Psoas muscle (tissue), 8 donors: ENCODE results near the gene ADCK1. TPM values are rescaled to one million over a fixed set of nuclear protein-coding genes. Genes with fewer than 3 reads are reported as not detected.
"Not testable (repeated sequence)": the region's sequence is repeated elsewhere in the genome, so short reads cannot be mapped to it uniquely, and the experiment has no call there.

Source experiments
- ATAC-seq, 4 donors: fragments of 200-7000 bp; cut with Tn5 transposase; one replicate each; pipeline ENCODE4 v1.9.1; 2020; ENCODE audit warnings: moderate library complexity in 3 of 4, mild to moderate bottlenecking in 2 of 4
- DNase-seq, 2 donors: peaks; one replicate each; pipeline ENCODE4 v3.0.0-alpha.2; 2020
- H3K27ac ChIP-seq: fragments of 200-600 bp; one replicate; pipeline ENCODE4 v1.8.0; 2022
- H3K27me3 ChIP-seq, 3 donors: fragments of 200-600 bp in 1 of 3; one replicate each; pipeline versions ENCODE4 v1.6.1 to v1.8.0; 2013 to 2022; ENCODE audit warnings: low read length in 2 of 3, mild to moderate bottlenecking in 2 of 3, moderate library complexity in 1 of 3; ENCODE audit not compliant: insufficient read depth in 3 of 3
- H3K36me3 ChIP-seq, 2 donors: fragments of 200-600 bp in 1 of 2; one replicate each; pipeline versions ENCODE4 v1.6.1 to v1.8.0; 2013 to 2022; ENCODE audit warnings: low read depth in 1 of 2, mild to moderate bottlenecking in 1 of 2, moderate library complexity in 1 of 2; ENCODE audit not compliant: insufficient read depth in 1 of 2
- H3K4me1 ChIP-seq: fragments of 200-600 bp; one replicate; pipeline ENCODE4 v1.8.0; 2022
- H3K4me3 ChIP-seq: fragments of 200-600 bp; one replicate; pipeline ENCODE4 v1.8.0; 2022; ENCODE audit warnings: mild to moderate bottlenecking
- H3K9me3 ChIP-seq: fragments of 200-600 bp; one replicate; pipeline ENCODE4 v1.8.0; 2022
- CTCF ChIP-seq: fragments of 200-600 bp; IDR thresholded peaks from one replicate; pipeline ENCODE4 v1.8.0; 2022; ENCODE audit warnings: antibody characterized with exemption
- WGBS, 3 donors: extraction: QIAGEN DNeasy Blood & Tissue Kit; methylation state at CpG; one replicate each; pipeline versions ENCODE4 v1.1.6 to v1.1.7; 2013; 5-methylcytosine and 5-hydroxymethylcytosine counted together
- intact Hi-C, 2 donors: fragments of 100-400 bp; cut with DNase I; formaldehyde crosslinking; loops; one replicate each; pipeline versions ENCODE4 v1.11.0 to v1.14.2; 2022
- polyA plus RNA-seq, 3 donors: library from polyadenylated mRNA; stranded (reverse); fragments of 200-250 nt; gene quantifications; one replicate each; pipeline ENCODE4 v1.2.3, GENCODE V29; 2013
- total RNA-seq, 4 donors: library from RNA; stranded (reverse); fragmentation: NEBNext Ultra II Directional in 2 of 4; extraction: Animal tissue kit (Norgen Biotek cat#: 25700) in 2 of 4; gene quantifications; one replicate each; pipeline versions ENCODE4 v1.2.1 to v1.2.4, GENCODE V29; 2021 to 2023
- donor health status: healthy with polysubstance abuse.
- donor health status: DM: no; HTN: no; CAD: no; lungs with moderate emphysema.
- donor health status: Bipolar disorder and iron deficiency.
- donor health status: healthy.
- donor health status: DM: yes; HTN: yes; CAD: no.
- donor health status: DM: no; HTN: no; CAD: no.
- donor health status: DM: no; HTN: no; CAD: no.
- donor health status: DM: yes; HTN: yes; CAD: no.

ADCK1 gene
- total and polyA plus RNA-seq, 7 donors, result 3.8 to 9.1 (median 6.6) TPM

- DNase-seq (no peak), ATAC-seq (no peak)
- Histone ChIP-seq H3K9me3 (peaks cover 4% of the 10 kb centered on the region), H3K36me3 (no peaks in the 10 kb centered on the region), H3K27ac (no peak overlapping the region), H3K4me1 (no peaks in the 10 kb centered on the region), H3K4me3 (no peak overlapping the region), H3K27me3 (no peaks in the 10 kb centered on the region)
- intact Hi-C loops, result no loop called here
- 72 to 74% (median 73%) methylated on average over 4 of the region's 4 CpGs for WGBS, 3 donors
- TF ChIP-seq CTCF, result no peak
Observed at GRCh38 chr14:77947372-77947771, 147.5 kb downstream of the ADCK1 start.

- H3K27ac ChIP-seq, result no peak overlapping the region
- DNase-seq (no peak), ATAC-seq (no peak)
- WGBS, 3 donors, result 35 to 47% (median 37%) methylated on average over 5 of the region's 5 CpGs
- no peak for TF ChIP-seq CTCF
- H3K4me3 ChIP-seq, result no peak overlapping the region
- no peaks in the 10 kb centered on the region for H3K36me3 ChIP-seq
- H3K4me1 ChIP-seq, result no peaks in the 10 kb centered on the region
- H3K27me3 ChIP-seq, result no peaks in the 10 kb centered on the region
- intact Hi-C loops, result no loop called here
- H3K9me3 ChIP-seq, result no peaks in the 10 kb centered on the region
Observed at GRCh38 chr14:77950371-77951063, 150.6 kb downstream of the ADCK1 start.

GRCh38 chr14:77955816-77956484 is 156.0 kb downstream of the ADCK1 start:
- Histone ChIP-seq H3K27me3 (no peaks in the 10 kb centered on the region), H3K9me3 (no peaks in the 10 kb centered on the region), H3K4me3 (no peak overlapping the region), H3K27ac (no peak overlapping the region), H3K4me1 (no peaks in the 10 kb centered on the region), H3K36me3 (no peaks in the 10 kb centered on the region)
- DNase-seq (no peak), ATAC-seq (no peak)
- intact Hi-C loops, result no loop called here
- TF ChIP-seq CTCF, result no peak
- WGBS, 3 donors, result 58% methylated on average over 13 of the region's 13 CpGs

- H3K4me3 ChIP-seq, intact Hi-C loops: not testable (repeated sequence)
Observed at GRCh38 chr14:77959686-77960085, 159.8 kb downstream of the ADCK1 start.

GRCh38 chr14:77961847-77962580 is 162.1 kb downstream of the ADCK1 start:
- Histone ChIP-seq H3K4me1 (no peaks in the 10 kb centered on the region), H3K27me3 (peaks cover 0 to 27% (median 0%) of the 10 kb centered on the region in 3 donors), H3K27ac (no peak overlapping the region), H3K9me3 (no peaks in the 10 kb centered on the region), H3K36me3 (no peaks in the 10 kb centered on the region), H3K4me3 (no peak overlapping the region)
- no peak for TF ChIP-seq CTCF
- intact Hi-C loops, result no loop called here
- 77 to 87% (median 80%) methylated on average over 9 of the region's 9 CpGs for WGBS, 3 donors
- ATAC-seq (no peak), DNase-seq (no peak)

More at GRCh38 chr14:77959686-77960085, 159.8 kb downstream of the ADCK1 start:
- 44 to 56% (median 49%) methylated on average over 3 of the region's 3 CpGs for WGBS, 3 donors
- H3K27me3 ChIP-seq, H3K27ac ChIP-seq, H3K4me1 ChIP-seq, H3K36me3 ChIP-seq, H3K9me3 ChIP-seq, ATAC-seq, DNase-seq: not testable (repeated sequence)
